Neural crest cell (in vitro differentiated cells): Measurements from ENCODE around the gene FAM162A. TPM values are rescaled to one million over a fixed set of nuclear protein-coding genes. Genes with fewer than 3 reads are reported as not detected.

ENCODE experiments used
- DNase-seq: peaks from one replicate; pipeline ENCODE4 v3.0.0; 2021; ENCODE audit warnings: low read depth, mixed read lengths, low spot score
- H3K27ac Mint-ChIP-seq: one replicate; pipeline ENCODE4 v1.8.0; 2021; ENCODE audit warnings: mild to moderate bottlenecking, mixed read lengths; ENCODE audit not compliant: unreplicated experiment
- H3K27me3 Mint-ChIP-seq: 2 replicates; pipeline ENCODE4 v1.8.0; 2021; ENCODE audit warnings: low read depth, mild to moderate bottlenecking, mixed read lengths
- H3K36me3 Mint-ChIP-seq: 2 replicates; pipeline ENCODE4 v1.8.0; 2021; ENCODE audit warnings: low read depth, mild to moderate bottlenecking, mixed read lengths
- H3K4me1 Mint-ChIP-seq: 2 replicates; pipeline ENCODE4 v1.8.0; 2021; ENCODE audit warnings: mixed read lengths
- H3K4me3 Mint-ChIP-seq: one replicate; pipeline ENCODE4 v1.8.0; 2021; ENCODE audit warnings: mild to moderate bottlenecking, mixed read lengths
- H3K9me3 Mint-ChIP-seq: 2 replicates; pipeline ENCODE4 v1.8.0; 2021; ENCODE audit warnings: mixed read lengths
- CTCF ChIP-seq: fragments of 200-600 bp; sonication (generic); conservative IDR thresholded peaks from 2 replicates; pipeline ENCODE4 v1.5.0; 2021; ENCODE audit warnings: antibody characterized with exemption, mild to moderate bottlenecking
- total RNA-seq: library from RNA; stranded (reverse); gene quantifications from 2 replicates; pipeline ENCODE4 v1.2.1, GENCODE V29; 2021

FAM162A gene
- total RNA-seq, 1 donor from 2014 or later: 22.2 TPM

GRCh38 chr3:122389197-122389596, 5.2 kb downstream of the FAM162A start:
- no peaks in the 10 kb centered on the region for H3K27me3 Mint-ChIP-seq
- peaks cover 9% of the 10 kb centered on the region for H3K4me1 Mint-ChIP-seq
- no peak for TF ChIP-seq CTCF
- DNase-seq: no peak
- no peak overlapping the region for H3K4me3 Mint-ChIP-seq
- H3K36me3 Mint-ChIP-seq: no peaks in the 10 kb centered on the region
- H3K27ac Mint-ChIP-seq: no peak overlapping the region
- H3K9me3 Mint-ChIP-seq: no peaks in the 10 kb centered on the region

- no peak overlapping the region for H3K4me3 Mint-ChIP-seq
- no peaks in the 10 kb centered on the region for H3K9me3 Mint-ChIP-seq
- peaks cover 3% of the 10 kb centered on the region for H3K4me1 Mint-ChIP-seq
- H3K27ac Mint-ChIP-seq: no peak overlapping the region
- no peaks in the 10 kb centered on the region for H3K27me3 Mint-ChIP-seq
- DNase-seq: no peak
- TF ChIP-seq CTCF: no peak
- H3K36me3 Mint-ChIP-seq: no peaks in the 10 kb centered on the region
These were observed 5.9 kb downstream of the FAM162A start for GRCh38 chr3:122389892-122390291.

GRCh38 chr3:122390665-122391064, 6.7 kb downstream of the FAM162A start:
- Mint-ChIP-seq H3K9me3 (no peaks in the 10 kb centered on the region), H3K36me3 (no peaks in the 10 kb centered on the region), H3K4me1 (peaks cover 3% of the 10 kb centered on the region), H3K27me3 (no peaks in the 10 kb centered on the region), H3K27ac (no peak overlapping the region), H3K4me3 (no peak overlapping the region)
- TF ChIP-seq CTCF: no peak
- no peak for DNase-seq

GRCh38 chr3:122391681-122392446, 7.9 kb downstream of the FAM162A start:
- no peak for DNase-seq
- Mint-ChIP-seq H3K27ac (no peak overlapping the region), H3K4me1 (peaks cover 3% of the 10 kb centered on the region), H3K27me3 (no peaks in the 10 kb centered on the region), H3K4me3 (no peak overlapping the region), H3K36me3 (no peaks in the 10 kb centered on the region), H3K9me3 (no peaks in the 10 kb centered on the region)
- no peak for TF ChIP-seq CTCF

- Mint-ChIP-seq H3K4me3 (no peak overlapping the region), H3K27me3 (no peaks in the 10 kb centered on the region), H3K9me3 (no peaks in the 10 kb centered on the region), H3K4me1 (peaks cover 3% of the 10 kb centered on the region), H3K27ac (no peak overlapping the region), H3K36me3 (no peaks in the 10 kb centered on the region)
- TF ChIP-seq CTCF: peak; percentile 81
- DNase-seq: no peak
These were observed 9.2 kb downstream of the FAM162A start for GRCh38 chr3:122392868-122393844.
